ENCODE results near the gene FOSL1. TPM values are rescaled to one million over a fixed set of nuclear protein-coding genes. Genes with fewer than 3 reads are reported as not detected.
A peak's percentile ranks its signal among the peaks of the same experiment; 100 is the strongest.
"Not testable (repeated sequence)": the region's sequence is repeated elsewhere in the genome, so short reads cannot be mapped to it uniquely, and the experiment has no call there.

The FOSL1 gene
- total RNA-seq, 1 donor from 2014 or later = 37.9 TPM

DNA sequence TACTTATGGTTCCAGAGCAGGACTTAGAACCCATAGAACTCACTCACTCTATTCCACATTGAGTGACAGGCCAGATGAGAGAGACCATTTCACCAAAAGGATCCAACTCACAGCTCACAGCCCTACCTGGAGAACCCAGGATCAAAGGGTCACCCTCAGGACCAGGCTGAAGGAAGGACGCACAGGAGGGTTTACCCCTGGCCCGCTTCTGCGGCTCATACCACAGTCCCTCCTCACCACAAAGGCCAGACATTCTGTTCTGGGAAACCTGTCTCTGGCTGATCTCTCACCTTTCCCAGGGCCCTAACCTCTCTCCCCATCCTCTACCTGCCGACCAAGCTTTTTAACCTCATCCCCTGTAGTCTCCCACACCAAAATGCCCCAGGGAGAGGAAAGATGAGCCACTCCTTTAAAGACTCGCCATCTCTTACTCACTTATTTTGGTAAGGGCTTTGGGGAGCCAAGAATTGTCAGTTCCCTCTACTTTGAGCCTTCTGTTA is 4.7 kb downstream of the FOSL1 start:
- Histone ChIP-seq H3K27me3 (ENCODE audit: insufficient read depth, low read length) (no peaks in the 10 kb centered on the region), H2AFZ (ENCODE audit: low read depth, low read length) (no peak overlapping the region), H3K4me3 (ENCODE audit: insufficient read depth, low read depth, low read length) (no peak overlapping the region), H3K36me3 (ENCODE audit: insufficient read depth, low read length) (peaks cover 26% of the 10 kb centered on the region), H3K27ac (ENCODE audit: low read depth, low read length) (peak overlapping the region; percentile 22), H4K20me1 (ENCODE audit: insufficient read depth, low read length) (peaks cover 86% of the 10 kb centered on the region), H3K9me3 (ENCODE audit: insufficient read depth, low read depth, low read length) (no peaks in the 10 kb centered on the region), H3K4me1 (ENCODE audit: insufficient read depth, low read length) (peaks cover 62% of the 10 kb centered on the region), H3K79me2 (ENCODE audit: insufficient read depth, low read length) (peaks cover 90% of the 10 kb centered on the region), H3K9ac (ENCODE audit: low read length) (peak overlapping the region; percentile 54), H3K4me2 (ENCODE audit: low read length) (peak overlapping the region; percentile 89)
- Mint-ChIP-seq H3K27ac (ENCODE audit: unreplicated experiment) (peak overlapping the region; percentile 20), H3K27me3 (ENCODE audit: low read depth, unreplicated experiment) (no peaks in the 10 kb centered on the region), H3K4me1 (ENCODE audit: low read depth, unreplicated experiment) (peaks cover 21% of the 10 kb centered on the region), H3K4me3 (ENCODE audit: unreplicated experiment) (peak overlapping the region; percentile 23), H3K36me3 (ENCODE audit: low read depth, unreplicated experiment) (peaks cover 14% of the 10 kb centered on the region), H3K9me3 (ENCODE audit: unreplicated experiment) (no peaks in the 10 kb centered on the region)
- FAIRE-seq = no peak
- DNase-seq (ENCODE audit: low read depth) = no peak
- TF ChIP-seq EZH2 (IDR thresholded peaks at IDR 0.05; ENCODE audit: insufficient read depth, low read length) (no peak), CTCF (IDR thresholded peaks at IDR 0.05; ENCODE audit: insufficient read depth, low read depth, low read length) (no peak)

- DNase-seq (ENCODE audit: low read depth) = no peak
- peaks cover 26% of the 10 kb centered on the region for H3K36me3 ChIP-seq (ENCODE audit: insufficient read depth, low read length)
- H3K27ac ChIP-seq (ENCODE audit: low read depth, low read length) = no peak overlapping the region
- H3K4me2 ChIP-seq (ENCODE audit: low read length) = peak overlapping the region; percentile 99
- H3K9me3 Mint-ChIP-seq (ENCODE audit: unreplicated experiment) = no peaks in the 10 kb centered on the region
- no peak for FAIRE-seq
- no peak overlapping the region for H3K4me3 Mint-ChIP-seq (ENCODE audit: unreplicated experiment)
- H3K27me3 Mint-ChIP-seq (ENCODE audit: low read depth, unreplicated experiment) = no peaks in the 10 kb centered on the region
- H3K36me3 Mint-ChIP-seq (ENCODE audit: low read depth, unreplicated experiment) = peaks cover 14% of the 10 kb centered on the region
- H2AFZ ChIP-seq (ENCODE audit: low read depth, low read length) = no peak overlapping the region
- no peak for TF ChIP-seq CTCF (IDR thresholded peaks at IDR 0.05; ENCODE audit: insufficient read depth, low read depth, low read length)
- no peak for TF ChIP-seq EZH2 (IDR thresholded peaks at IDR 0.05; ENCODE audit: insufficient read depth, low read length)
- H3K9ac ChIP-seq (ENCODE audit: low read length) = peak overlapping the region; percentile 19
- peaks cover 73% of the 10 kb centered on the region for H3K4me1 ChIP-seq (ENCODE audit: insufficient read depth, low read length)
- H4K20me1 ChIP-seq (ENCODE audit: insufficient read depth, low read length) = peaks cover 81% of the 10 kb centered on the region
- H3K4me3 ChIP-seq (ENCODE audit: insufficient read depth, low read depth, low read length) = no peak overlapping the region
- no peaks in the 10 kb centered on the region for H3K9me3 ChIP-seq (ENCODE audit: insufficient read depth, low read depth, low read length)
- H3K27ac Mint-ChIP-seq (ENCODE audit: unreplicated experiment) = no peak overlapping the region
- H3K79me2 ChIP-seq (ENCODE audit: insufficient read depth, low read length) = peaks cover 80% of the 10 kb centered on the region
- peaks cover 30% of the 10 kb centered on the region for H3K4me1 Mint-ChIP-seq (ENCODE audit: low read depth, unreplicated experiment)
- no peaks in the 10 kb centered on the region for H3K27me3 ChIP-seq (ENCODE audit: insufficient read depth, low read length)
Measured at GRCh38 chr11:65894034-65894591, 6.1 kb downstream of the FOSL1 start.

GRCh38 chr11:65892661-65893317 is 7.4 kb downstream of the FOSL1 start:
- H3K4me3 ChIP-seq (ENCODE audit: insufficient read depth, low read depth, low read length) = no peak overlapping the region
- Mint-ChIP-seq H3K27me3 (ENCODE audit: low read depth, unreplicated experiment) (no peaks in the 10 kb centered on the region), H3K36me3 (ENCODE audit: low read depth, unreplicated experiment) (peaks cover 14% of the 10 kb centered on the region), H3K4me1 (ENCODE audit: low read depth, unreplicated experiment) (peaks cover 33% of the 10 kb centered on the region), H3K9me3 (ENCODE audit: unreplicated experiment) (no peaks in the 10 kb centered on the region), H3K27ac (ENCODE audit: unreplicated experiment) (peak overlapping the region; percentile 86), H3K4me3 (ENCODE audit: unreplicated experiment) (peak overlapping the region; percentile 81)
- peaks cover 26% of the 10 kb centered on the region for H3K36me3 ChIP-seq (ENCODE audit: insufficient read depth, low read length)
- H3K79me2 ChIP-seq (ENCODE audit: insufficient read depth, low read length) = peaks cover 71% of the 10 kb centered on the region
- no peak for FAIRE-seq
- TF ChIP-seq CTCF (IDR thresholded peaks at IDR 0.05; ENCODE audit: insufficient read depth, low read depth, low read length) (no peak), EZH2 (IDR thresholded peaks at IDR 0.05; ENCODE audit: insufficient read depth, low read length) (no peak)
- H3K9me3 ChIP-seq (ENCODE audit: insufficient read depth, low read depth, low read length) = no peaks in the 10 kb centered on the region
- DNase-seq (ENCODE audit: low read depth) = no peak
- peak overlapping the region; percentile 99 for H3K4me2 ChIP-seq (ENCODE audit: low read length)
- H3K27ac ChIP-seq (ENCODE audit: low read depth, low read length) = no peak overlapping the region
- no peaks in the 10 kb centered on the region for H3K27me3 ChIP-seq (ENCODE audit: insufficient read depth, low read length)
- H3K4me1 ChIP-seq (ENCODE audit: insufficient read depth, low read length) = peaks cover 74% of the 10 kb centered on the region
- peaks cover 70% of the 10 kb centered on the region for H4K20me1 ChIP-seq (ENCODE audit: insufficient read depth, low read length)
- H3K9ac ChIP-seq (ENCODE audit: low read length) = peak overlapping the region; percentile 79
- no peak overlapping the region for H2AFZ ChIP-seq (ENCODE audit: low read depth, low read length)

DNA sequence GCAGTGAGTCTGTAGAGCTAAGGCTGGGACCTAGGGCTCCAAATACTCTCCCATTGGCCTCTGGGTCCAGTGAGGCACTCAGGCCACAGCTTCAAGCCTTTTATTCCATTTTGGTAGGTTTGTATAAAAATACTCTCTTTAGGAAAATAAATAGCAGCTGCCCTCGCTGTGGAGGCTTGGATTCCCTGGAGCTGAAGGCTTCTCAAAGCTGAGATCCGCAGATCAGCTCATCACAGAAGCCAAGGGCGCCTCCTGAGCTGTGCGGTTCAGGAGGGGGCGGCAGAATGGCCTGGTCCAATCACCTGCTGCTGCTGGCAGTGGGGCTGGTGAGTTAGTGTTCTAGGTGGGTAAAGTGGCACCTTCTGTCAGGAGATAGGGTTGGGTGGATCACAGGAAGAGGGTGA is 8.0 kb downstream of the FOSL1 start:
- Histone ChIP-seq H4K20me1 (ENCODE audit: insufficient read depth, low read length) (peaks cover 69% of the 10 kb centered on the region), H3K79me2 (ENCODE audit: insufficient read depth, low read length) (peaks cover 71% of the 10 kb centered on the region), H3K4me2 (ENCODE audit: low read length) (peak overlapping the region; percentile 99), H3K36me3 (ENCODE audit: insufficient read depth, low read length) (peaks cover 26% of the 10 kb centered on the region), H3K4me1 (ENCODE audit: insufficient read depth, low read length) (peaks cover 74% of the 10 kb centered on the region), H3K4me3 (ENCODE audit: insufficient read depth, low read depth, low read length) (peak overlapping the region; percentile 60), H3K9ac (ENCODE audit: low read length) (peak overlapping the region; percentile 79)
- FAIRE-seq; H3K27me3 Mint-ChIP-seq (ENCODE audit: low read depth, unreplicated experiment); H3K9me3 ChIP-seq (ENCODE audit: insufficient read depth, low read depth, low read length); H3K27ac ChIP-seq (ENCODE audit: low read depth, low read length); H3K9me3 Mint-ChIP-seq (ENCODE audit: unreplicated experiment); H2AFZ ChIP-seq (ENCODE audit: low read depth, low read length); H3K27me3 ChIP-seq (ENCODE audit: insufficient read depth, low read length); DNase-seq (ENCODE audit: low read depth): not testable (repeated sequence)
- Mint-ChIP-seq H3K4me1 (ENCODE audit: low read depth, unreplicated experiment) (peaks cover 32% of the 10 kb centered on the region), H3K36me3 (ENCODE audit: low read depth, unreplicated experiment) (peaks cover 14% of the 10 kb centered on the region), H3K27ac (ENCODE audit: unreplicated experiment) (peak overlapping the region; percentile 26), H3K4me3 (ENCODE audit: unreplicated experiment) (peak overlapping the region; percentile 81)
